WI38 (cell line): ENCODE results near the gene SMC1B.

Source experiments
- H3K4me3 ChIP-seq: 2 replicates; pipeline ENCODE4 v1.5.1; 2011; ENCODE audit warnings: low read depth, mild to moderate bottlenecking, control low read depth, low read length
- TF ChIP-seq, protein P1 (sequence below): IDR thresholded peaks from 2 replicates; pipeline ENCODE4 v1.5.1; 2012; ENCODE audit warnings: low read depth, mild to moderate bottlenecking, control low read depth, low read length

Gene SMC1B

GRCh38 chr22:45429981-45430775 is 16.8 kb upstream of the SMC1B start:
- TF ChIP-seq, protein P1, sequence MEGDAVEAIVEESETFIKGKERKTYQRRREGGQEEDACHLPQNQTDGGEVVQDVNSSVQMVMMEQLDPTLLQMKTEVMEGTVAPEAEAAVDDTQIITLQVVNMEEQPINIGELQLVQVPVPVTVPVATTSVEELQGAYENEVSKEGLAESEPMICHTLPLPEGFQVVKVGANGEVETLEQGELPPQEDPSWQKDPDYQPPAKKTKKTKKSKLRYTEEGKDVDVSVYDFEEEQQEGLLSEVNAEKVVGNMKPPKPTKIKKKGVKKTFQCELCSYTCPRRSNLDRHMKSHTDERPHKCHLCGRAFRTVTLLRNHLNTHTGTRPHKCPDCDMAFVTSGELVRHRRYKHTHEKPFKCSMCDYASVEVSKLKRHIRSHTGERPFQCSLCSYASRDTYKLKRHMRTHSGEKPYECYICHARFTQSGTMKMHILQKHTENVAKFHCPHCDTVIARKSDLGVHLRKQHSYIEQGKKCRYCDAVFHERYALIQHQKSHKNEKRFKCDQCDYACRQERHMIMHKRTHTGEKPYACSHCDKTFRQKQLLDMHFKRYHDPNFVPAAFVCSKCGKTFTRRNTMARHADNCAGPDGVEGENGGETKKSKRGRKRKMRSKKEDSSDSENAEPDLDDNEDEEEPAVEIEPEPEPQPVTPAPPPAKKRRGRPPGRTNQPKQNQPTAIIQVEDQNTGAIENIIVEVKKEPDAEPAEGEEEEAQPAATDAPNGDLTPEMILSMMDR: no peak
- no peak overlapping the region for H3K4me3 ChIP-seq

DNA sequence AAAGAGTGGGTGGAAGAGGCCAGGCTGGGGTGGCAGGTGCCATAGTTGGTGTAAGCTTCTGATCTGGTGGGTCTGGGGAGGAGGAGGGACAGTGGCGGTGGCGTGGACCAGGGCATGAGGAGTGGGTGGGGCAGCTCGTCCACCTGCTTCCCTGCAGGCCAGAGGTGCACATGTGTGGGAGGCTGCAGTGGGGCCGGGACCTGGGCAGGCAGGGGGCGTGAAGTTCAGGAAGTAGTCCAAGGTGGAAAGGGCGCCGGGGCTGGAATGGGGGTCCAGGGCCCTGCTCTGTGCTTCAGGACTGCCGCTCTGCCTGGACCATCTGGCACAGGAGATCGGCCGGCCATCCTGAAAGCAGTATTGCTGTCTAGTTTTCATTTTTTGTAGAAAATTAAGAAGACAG is 16.0 kb upstream of the SMC1B start:
- no peak overlapping the region for H3K4me3 ChIP-seq
- TF ChIP-seq, protein P1: no peak

- no peak overlapping the region for H3K4me3 ChIP-seq
- TF ChIP-seq, protein P1: no peak
These were observed 15.3 kb upstream of the SMC1B start for GRCh38 chr22:45428391-45429385.

- H3K4me3 ChIP-seq: no peak overlapping the region
- TF ChIP-seq, protein P1: no peak
These were observed 13.7 kb upstream of the SMC1B start for GRCh38 chr22:45427114-45427513.

GRCh38 chr22:45426387-45426786 is 13.0 kb upstream of the SMC1B start:
- no peak overlapping the region for H3K4me3 ChIP-seq
- TF ChIP-seq, protein P1: no peak

- TF ChIP-seq, protein P1: no peak
- H3K4me3 ChIP-seq: no peak overlapping the region
These were observed 12.3 kb upstream of the SMC1B start for GRCh38 chr22:45425531-45426265.
